Iris pigment epithelial cell (primary cell): ENCODE results near the gene SAA2.
"Not testable (repeated sequence)": the region's sequence is repeated elsewhere in the genome, so short reads cannot be mapped to it uniquely, and the experiment has no call there.

ENCODE experiments used
- DNase-seq: peaks from one replicate; pipeline ENCODE4 v3.0.0-alpha.2; 2011; ENCODE audit warnings: low read depth

Gene SAA2

DNA sequence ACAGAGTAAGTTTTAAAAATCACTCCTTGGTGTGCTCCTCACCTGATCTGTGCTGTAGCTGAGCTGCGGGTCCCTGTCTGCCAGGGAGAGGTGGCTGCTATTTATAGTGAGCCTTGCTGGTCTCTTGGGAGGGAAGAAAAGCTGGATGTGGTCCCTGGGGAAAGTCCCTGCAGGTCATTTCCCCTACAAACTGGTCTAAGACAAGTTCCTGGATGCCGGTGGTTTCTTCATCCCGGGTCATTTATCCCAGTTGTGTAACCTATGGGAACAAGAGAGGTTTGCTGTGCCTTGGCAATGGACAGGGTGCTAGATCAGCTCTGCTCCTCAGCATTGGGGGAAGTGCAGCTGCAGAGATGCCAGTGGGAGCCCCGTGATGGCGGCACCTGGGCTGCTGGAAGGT is at the start of gene SAA2:
Gene SAA2 (minus strand): TSS at position 108 of the 400 bp plus-strand sequence. CDS start 657 bp downstream, outside the sequence.
- DNase-seq = no peak

DNA sequence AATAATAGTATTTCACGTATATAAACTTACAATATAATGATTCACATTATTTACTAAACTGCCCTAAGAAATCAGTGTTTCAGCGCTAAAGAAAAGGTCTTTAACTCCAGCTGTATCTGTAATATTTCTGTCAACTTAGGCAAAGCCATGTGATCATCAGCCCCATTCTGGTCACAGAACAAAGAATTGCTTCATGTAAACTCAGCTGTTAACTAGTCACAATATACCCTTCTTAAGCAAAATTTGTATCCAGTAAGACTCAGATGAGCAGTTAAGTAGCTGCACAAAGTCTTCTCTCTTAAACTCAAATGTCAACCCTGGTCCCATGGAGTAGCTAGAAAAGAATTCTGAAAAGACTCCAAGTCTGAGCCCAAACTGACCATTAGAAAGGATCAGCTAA is 46.8 kb upstream of the SAA2 start:
- no peak for DNase-seq

DNA sequence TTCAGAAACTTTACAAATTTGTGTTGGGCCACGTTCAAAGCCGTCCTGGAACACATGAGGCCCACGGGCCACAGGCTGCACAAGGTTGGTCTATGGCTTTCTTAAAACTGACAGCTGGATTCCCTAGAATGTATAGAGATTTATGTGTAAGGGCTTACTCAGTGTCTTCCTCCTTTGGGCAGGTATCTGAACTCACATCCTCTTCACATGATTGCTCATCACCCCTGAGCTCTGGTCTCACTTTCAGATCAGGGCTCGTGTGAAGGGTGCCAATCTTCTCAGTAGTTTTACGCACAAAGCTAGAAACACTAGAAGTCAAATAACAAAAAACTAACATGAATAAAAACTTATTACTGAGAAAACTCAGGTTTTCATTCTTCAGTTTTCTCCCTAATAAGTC is 46.4 kb upstream of the SAA2 start:
- DNase-seq = no peak

DNA sequence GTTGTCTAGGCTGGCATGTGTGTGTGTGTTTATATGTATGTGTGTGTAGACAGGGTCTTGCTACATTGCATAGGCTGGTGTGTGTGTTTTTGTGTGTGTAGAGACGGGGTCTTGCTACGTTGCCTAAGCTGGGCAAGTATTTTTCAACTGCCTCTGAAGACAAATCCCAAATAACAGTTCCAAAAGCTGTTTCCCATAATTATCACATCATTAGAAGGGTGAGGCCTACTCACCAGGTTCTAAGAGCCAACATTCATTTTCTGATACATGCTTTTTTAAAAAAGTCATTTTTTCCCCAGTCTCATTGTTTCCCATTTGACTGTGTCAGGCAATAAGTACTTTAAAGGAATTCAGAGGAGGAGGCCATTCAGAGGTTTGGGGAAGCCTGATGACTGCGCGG is 40.4 kb upstream of the SAA2 start:
- DNase-seq = no peak

DNA sequence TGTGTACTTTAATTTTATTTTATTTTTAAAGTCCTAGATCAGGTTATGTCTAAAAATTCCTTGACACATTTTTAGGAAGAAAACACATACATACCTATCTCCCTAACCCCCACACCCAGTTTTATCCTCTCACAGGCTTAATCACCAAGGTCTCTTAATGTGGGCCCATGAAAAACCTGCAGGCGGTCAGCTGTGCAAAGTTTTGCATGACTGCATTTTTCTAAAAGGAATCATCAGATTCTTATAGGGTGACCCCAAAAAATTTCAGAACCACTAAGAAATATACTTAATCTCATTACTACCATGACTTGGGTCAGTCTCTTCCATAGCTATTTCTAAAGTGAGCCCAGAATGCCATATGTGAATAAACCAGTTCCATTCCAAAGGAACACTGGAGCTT is 37.4 kb upstream of the SAA2 start:
- no peak for DNase-seq

DNA sequence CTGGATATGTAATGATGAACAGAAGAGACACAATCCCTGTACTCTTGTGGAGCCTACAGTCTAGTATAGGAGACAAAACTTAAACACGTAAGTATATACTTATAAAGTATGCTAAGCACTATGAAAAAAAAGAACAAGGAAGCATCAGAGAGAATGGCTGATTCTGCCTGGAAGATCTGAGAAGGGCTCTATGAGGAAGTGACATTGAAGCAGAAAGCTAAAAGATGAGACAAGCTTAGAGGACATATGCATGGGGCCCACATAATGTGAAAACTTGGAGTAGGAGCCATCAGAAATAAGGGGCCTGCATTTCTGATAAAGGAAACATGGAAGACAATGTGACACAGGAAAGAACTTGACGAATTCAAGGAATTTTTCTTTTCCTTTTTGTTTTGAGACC is 34.2 kb upstream of the SAA2 start:
- DNase-seq = no peak

DNA sequence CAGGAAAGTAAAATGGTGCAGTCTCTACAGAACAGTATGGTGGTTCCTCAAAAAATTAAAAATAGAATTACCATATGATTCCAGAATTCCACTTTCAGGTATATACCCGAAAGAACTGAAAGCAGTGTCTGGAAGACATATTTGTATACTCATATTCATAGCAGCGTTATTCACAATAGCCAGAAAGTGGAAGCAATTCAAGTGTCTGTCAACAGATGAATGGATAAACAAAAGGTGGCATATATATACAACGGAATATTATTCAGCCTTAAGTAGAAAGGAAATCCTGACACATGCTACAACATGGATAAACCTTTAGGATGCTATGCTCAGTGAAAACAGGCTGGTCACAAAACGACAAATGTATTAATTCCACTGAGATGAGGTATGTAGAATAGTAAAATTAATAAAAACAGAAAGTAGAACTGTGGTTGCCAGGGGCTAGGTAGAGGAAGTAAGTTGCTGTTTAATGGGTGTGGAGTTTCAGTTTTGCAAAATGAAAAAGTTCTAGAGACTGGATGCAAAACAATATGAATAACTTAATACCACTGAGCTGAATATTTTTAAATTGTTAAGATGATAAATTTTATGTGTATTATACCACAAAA is 32.1 kb upstream of the SAA2 start:
- no peak for DNase-seq

DNA sequence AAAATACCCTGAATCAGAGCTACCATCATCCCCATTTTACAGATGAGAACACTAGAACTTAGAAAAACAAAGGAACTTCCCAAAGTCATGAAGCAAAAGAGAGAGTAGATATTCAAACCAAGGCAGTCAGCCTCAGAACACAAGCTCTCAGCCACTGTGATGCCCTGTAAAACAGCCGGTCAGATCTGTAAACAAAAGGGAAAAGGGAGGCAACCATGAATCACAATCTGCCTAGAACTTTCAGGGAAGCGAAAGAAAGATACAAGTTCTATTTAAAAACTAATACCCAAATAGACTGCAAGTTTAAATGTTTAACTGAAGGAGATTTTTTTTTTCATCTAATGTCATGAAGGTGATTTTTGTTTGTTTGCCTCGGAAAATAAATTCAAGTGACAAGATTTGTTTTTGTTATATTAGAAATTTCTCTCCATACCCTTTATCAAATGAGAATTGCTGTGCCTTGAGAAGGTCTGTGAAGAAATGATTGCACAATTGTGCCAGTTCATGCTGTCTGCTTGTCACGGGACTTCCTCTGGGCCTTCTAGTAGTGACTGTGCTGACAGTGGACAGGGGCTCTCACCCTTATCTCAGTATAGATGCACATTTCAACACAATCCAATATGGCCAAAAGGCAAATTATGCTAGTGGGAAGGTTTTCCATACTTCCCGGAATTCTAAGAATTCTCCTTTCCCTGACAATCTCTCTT is 29.2 kb upstream of the SAA2 start:
- peak; percentile 29 for DNase-seq

DNA sequence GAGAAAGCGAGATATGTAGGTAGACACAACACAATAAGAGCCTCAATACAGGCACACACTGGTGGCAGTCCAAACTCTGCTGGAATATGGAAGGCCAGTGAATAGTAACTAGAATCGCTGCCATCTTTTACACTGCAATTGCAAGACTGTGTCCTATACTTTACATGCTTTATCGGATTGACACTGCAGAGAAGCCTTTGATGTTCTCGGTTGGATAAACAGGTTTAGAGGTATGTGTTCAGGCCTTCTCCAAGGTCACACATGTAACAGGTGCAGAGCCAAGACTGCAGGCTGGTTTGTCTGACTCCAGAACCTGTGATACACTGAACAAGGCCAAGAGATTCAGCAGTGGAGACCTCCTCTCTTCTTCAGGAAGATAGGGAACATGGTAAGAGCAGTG is 22.7 kb upstream of the SAA2 start:
- no peak for DNase-seq

DNA sequence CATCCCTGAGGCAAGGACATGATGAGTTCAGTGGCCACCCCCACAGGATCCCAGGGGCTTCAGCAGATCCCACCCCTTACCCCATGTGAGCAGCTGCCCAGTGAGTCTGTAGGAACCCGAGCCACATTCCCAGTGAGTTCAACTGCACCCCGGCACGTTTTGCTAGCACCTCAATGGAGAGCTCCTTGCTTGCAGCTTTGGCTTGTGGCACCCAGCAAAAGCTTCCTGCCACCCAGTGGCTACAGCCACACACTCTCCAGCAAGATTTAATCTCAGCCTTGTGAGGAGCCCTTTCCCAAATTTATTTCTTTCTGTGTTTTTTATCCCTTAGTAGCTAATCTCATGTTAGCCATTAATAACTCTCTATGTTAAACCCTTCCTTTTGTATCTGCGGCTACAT is 21.6 kb upstream of the SAA2 start:
- no peak for DNase-seq

DNA sequence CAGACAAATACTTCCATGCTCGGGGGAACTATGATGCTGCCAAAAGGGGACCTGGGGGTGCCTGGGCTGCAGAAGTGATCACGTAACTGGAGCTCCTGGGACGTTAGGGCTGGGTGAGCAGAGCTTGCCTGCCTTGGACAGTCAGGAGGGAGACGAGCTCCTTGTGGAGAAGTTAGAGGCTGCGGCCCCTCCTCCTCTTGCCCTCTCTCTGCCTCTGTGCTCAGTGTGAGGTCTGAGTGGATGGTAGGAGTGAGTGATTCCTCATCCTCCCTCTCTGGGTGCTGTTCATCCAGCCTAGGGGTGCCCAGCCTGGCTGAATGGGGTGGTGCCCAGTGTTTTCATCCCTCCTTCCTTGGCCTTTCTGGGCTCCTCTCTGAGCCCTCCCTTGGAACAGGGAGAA is 20.8 kb upstream of the SAA2 start:
- not testable (repeated sequence) for DNase-seq

DNA sequence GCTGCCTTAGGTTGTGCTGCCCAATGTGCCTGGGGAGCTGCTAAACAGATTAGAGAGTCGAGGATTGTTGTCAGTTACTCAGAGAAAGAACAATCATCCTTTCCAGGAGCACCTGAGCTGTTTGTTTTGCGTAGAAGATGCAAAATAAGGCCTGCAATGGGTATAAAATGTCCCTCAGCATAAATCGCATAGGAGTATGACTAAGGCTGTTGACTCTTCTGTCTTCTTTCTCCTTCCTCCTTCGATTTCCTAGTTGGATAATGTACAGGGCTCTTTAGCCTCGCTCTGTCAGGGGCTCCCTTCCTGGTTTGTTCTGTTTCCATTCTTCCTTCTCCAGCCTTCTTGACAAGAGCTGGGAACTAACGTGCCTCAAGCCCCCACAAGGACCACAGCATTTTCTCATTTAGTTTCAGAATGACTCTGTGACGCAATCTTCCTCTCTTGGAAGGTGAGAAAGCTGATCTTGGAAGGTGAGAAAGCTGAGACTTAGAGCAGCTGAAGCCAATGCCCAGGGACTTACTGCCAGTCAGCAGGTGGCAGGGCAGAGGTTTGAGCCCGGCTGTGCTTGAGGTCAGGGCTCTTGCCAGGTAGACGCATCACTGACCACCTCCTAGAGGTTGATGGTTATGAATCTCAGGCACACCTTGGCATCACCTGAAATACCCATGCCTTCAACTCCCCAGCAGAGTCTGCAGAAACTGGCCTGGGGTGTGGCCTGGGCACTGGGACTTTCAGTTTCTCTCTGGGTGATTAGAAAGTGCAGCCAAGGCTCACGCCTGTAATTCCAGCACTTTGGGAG is 19.1 kb upstream of the SAA2 start:
- not testable (repeated sequence) for DNase-seq

DNA sequence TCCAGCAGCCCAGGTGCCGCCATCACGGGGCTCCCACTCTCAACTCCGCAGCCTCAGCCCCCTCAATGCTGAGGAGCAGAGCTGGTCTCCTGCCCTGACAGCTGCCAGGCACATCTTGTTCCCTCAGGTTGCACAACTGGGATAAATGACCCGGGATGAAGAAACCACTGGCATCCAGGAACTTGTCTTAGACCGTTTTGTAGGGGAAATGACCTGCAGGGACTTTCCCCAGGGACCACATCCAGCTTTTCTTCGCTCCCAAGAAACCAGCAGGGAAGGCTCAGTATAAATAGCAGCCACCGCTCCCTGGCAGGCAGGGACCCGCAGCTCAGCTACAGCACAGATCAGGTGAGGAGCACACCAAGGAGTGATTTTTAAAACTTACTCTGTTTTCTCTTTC is 17.5 kb upstream of the SAA2 start, which contains the start of gene SAA1:
Gene SAA1 (plus strand): TSS at position 316 of the 400 bp plus-strand sequence. CDS start 624 bp downstream, outside the sequence.
- DNase-seq = peak; percentile 20

DNA sequence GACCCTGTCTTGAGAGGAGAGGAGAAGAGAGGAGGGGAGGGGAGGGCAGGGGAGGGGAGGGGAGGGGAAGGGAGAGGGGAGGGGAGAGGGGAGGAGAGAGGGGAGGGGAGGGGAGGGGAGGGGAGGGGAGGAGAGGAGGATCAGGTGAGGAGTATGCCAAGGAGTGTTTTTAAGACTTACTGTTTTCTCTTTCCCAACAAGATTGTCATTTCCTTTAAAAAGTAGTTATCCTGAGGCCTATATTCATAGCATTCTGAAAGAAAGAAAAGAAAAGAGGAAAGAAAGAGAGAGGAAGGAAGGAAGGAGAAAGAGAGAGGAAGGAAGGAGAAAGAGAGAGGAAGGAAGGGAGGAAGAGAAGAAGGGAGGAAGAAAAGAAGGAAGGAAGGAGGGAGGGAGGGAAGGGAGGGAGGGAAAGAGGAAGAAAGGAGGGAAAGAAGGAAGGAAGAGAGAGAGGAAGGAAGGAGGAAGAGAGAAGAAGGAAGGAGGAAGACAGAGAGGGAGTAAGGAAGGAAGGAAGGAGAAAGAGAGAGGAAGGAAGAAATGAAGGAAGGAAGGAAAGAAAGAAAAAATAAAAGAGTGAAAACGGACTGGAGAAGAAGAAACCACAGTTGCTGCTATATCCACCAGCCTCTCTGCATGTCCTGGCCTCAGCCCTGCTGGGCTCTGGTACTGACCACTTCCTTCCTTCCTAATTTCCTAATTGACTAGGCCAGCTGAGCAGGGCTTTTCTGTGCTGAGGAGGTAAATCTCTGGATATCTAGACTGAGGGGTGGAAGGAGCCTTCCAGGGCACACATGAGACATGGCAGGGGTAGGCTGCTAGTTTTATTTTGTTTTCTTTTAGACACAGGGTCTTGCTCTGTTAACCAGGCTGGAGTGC is 16.4 kb upstream of the SAA2 start:
- DNase-seq = no peak

DNA sequence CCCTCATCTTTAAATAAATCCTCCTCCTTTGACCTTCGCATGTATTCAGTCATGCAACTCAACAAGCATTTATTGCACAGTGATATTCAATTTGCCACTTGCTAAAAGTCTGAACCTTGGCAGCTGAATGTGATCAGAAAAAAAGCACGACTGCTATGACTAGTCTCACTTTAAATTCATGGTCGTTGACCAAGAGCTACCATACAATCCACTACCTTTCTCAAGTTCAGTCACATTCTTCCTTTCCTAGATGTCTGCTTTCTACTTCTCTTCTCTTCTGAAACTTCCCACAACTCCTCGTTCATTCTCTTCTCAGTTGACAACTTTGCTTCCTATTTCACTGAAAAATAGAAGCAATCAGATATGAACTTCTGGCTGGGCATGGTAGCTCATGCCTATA is 15.6 kb upstream of the SAA2 start:
- DNase-seq = no peak

DNA sequence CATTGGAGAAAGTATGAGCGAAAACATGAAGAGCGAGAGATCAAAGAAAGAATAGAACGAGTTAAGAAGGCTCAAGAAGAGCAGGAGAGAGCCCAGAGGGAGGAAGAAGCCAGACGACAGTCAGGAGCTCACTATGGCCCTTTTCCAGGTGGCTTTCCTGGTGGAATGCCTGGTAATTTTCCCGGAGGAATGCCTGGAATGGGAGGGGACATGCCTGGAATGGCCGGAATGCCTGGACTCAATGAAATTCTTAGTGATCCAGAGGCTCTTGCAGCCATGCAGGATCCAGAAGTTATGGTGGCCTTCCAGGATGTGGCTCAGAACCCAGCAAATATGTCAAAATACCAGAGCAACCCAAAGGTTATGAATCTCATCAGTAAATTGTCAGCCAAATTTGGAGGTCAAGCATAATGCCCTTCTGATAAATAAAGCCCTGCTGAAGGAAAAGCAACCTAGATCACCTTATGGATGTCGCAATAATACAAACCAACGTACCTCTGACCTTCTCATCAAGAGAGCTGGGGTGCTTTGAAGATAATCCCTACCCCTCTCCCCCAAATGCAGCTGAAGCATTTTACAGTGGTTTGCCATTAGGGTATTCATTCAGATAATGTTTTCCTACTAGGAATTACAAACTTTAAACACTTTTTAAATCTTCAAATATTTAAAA is 14.3 kb upstream of the SAA2 start:
- DNase-seq = not testable (repeated sequence)

DNA sequence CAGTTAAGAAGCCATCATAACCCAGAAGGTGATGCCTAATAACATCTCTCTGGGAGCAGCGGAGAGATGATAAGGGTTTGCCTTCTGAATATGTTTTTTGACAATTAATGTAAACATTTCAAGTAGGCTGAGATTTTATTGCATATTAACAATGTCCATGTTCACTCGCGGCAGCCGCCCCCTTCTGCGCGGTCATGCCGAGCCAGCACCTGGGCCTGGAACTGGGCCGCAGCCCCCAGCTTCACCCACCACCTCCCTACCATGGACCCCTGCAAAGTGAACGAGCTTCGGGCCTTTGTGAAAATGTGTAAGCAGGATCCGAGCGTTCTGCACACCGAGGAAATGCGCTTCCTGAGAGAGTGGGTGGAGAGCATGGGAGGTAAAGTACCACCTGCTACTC is 13.3 kb upstream of the SAA2 start:
- DNase-seq = no peak

DNA sequence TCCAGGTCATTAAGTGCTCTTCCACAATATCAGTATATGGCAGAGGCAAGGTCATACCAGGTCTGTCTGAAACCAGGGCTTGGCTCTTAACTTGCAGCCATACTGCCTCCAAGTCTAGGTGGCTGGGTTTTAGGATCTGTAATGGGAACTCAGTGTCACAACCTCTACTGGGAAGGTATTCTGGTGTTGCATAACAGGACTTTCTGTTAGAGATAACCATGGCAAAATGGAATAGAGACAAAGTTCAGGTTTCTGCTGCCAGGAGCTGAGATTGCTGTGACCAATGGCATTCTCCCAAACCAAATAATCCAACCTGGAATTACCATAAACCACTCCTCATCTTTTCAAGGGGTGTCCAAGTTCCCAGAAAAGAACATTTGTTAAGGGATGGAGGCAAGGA is 10.8 kb upstream of the SAA2 start:
- DNase-seq = no peak

DNA sequence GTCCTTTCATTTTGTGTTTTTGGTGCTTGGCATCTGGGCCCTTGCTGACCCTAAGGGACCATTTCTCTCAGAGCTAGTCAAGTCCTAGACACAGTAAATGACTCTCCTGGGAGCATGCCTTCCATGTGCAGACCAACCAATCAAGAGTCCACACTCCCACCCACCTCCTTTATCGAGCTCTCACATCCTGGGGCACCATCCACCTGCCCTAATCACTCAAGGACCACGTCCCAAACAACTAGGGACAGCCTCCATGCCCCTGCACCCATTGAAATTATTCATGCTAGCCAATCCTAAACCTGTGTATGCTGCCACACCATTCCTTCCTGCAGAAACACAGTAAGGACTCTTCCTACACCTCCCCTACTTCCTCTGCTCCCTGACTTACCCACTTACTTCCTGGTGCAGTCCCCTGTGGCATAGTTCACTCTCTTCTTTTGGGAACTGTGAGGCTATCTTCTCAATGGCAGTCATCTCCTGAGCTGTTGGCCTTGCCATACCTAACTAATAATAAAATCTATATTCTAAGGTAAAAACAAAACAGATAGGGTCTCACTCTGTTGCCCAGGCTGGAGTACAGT is 6.4 kb upstream of the SAA2 start:
- no peak for DNase-seq

DNA sequence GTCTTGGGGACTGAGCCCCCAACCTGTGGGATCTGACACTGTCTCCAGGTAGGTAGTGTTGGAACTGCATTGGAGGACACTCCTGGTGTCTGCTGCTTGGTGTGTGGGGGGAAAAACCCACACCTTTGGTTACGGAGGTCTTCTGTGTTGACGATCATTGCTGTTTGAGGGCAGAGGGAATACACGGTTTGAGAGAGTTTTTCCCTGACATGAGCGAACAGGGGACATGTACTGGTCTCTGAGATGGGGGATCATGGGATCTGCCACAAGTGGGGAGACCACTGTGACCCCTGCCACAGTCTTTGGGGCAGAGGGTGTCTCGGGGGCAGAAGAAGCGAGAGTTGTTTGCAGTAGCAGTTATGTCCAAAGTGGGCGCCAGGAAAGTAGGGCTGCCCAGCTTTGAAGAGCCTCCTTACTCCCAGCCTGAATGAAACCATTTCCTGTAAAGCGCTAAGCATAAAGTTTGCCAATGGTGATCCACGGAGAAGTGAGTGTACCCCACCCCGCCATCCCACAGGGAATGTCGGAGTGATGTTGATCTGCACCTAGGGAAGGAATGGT is 5.4 kb upstream of the SAA2 start:
- no peak for DNase-seq

DNA sequence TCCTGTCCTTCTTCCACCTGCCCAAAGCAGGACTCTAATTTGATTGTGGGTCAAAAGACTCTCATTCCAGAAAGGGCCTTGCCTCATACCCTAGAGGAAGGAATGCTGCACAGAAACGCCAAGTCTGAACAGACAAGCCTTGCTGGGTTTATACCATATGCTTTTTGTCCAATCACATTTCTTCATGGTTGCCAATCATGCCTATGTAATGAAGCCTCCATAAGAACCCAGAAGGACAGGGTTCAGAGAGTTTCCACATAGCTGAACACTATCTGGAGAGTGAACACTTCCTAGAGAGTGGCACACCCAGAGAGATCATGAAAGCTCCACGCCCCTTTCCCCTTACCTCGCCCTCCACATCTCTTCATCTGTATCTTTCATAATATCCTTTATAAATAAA is 4.8 kb upstream of the SAA2 start:
- DNase-seq = peak; percentile 18
